ENCODE measurements around the gene ZC3HAV1L. TPM values are rescaled to one million over a fixed set of nuclear protein-coding genes. Genes with fewer than 3 reads are reported as not detected.

ZC3HAV1L gene
- polyA plus RNA-seq, 2 of the 4 experiments (the other 2 are of a cell fraction) = 8.8 to 15.6 TPM

GRCh38 chr7:139016931-139017511 is 18.8 kb downstream of the ZC3HAV1L start:
- H3K4me3 ChIP-seq = no peak overlapping the region

GRCh38 chr7:139011373-139011772 is 24.5 kb downstream of the ZC3HAV1L start:
- ATAC-seq (no peak), DNase-seq (ENCODE audit: low read depth in 1 of 2, low spot score in 1 of 2) (no peak), FAIRE-seq (no peak)
- WGBS (ENCODE audit: missing lambda C conversion rate) = 75% methylated on average over 3 of the region's 3 CpGs
- H3K4me1 ChIP-seq = no peaks in the 10 kb centered on the region
- no peak overlapping the region for H3K27ac ChIP-seq
- CTCF ChIA-PET = interaction anchor here (0.6 to 1.3 kb wide), 3 partner anchors 54 to 125 kb away, joined by 3 to 6 read pairs (median 4); no protein-coding TSS in a partner anchor
- peaks cover 6% of the 10 kb centered on the region; the same call in 1 of the 3 replicates for H3K9me3 ChIP-seq
- H3K4me2 ChIP-seq = no peak overlapping the region
- POLR2A ChIA-PET = interaction anchor here (0.7 kb wide), 1 partner anchor 288 kb away, joined by 10 read pairs; no protein-coding TSS in a partner anchor
- TF ChIP-seq EHF (CRISPR knock-in tag; IDR thresholded peaks at IDR 0.05) (no peak), MYC (IDR thresholded peaks at IDR 0.05; ENCODE audit: borderline replicate concordance, low read length) (no peak), NR3C1 (IDR thresholded peaks at IDR 0.05) (no peak), HOXB13 (CRISPR knock-in tag; IDR thresholded peaks at IDR 0.05; ENCODE audit: low read depth) (no peak), JUNB (IDR thresholded peaks at IDR 0.05) (no peak), POLR2AphosphoS2 (conservative IDR thresholded peaks at IDR 0.05; ENCODE audit: low read length) (no peak), RAD21 (conservative IDR thresholded peaks at IDR 0.05 in 1 of 2, IDR thresholded peaks at IDR 0.05 in 1 of 2) (no peak), MAFK (IDR thresholded peaks at IDR 0.05; ENCODE audit: partially characterized antibody) (no peak), RCOR1 (IDR thresholded peaks at IDR 0.05; ENCODE audit: low read depth, low read length) (no peak), KDM5A (IDR thresholded peaks at IDR 0.05) (no peak)
- no peak overlapping the region for H3K4me3 ChIP-seq

More at GRCh38 chr7:139016931-139017511, 18.8 kb downstream of the ZC3HAV1L start:
- ATAC-seq = peak; percentile 97
- H3K4me2 ChIP-seq = peak overlapping the region; percentile 10; the same call in 1 of the 3 replicates
- FAIRE-seq = peak; percentile 92
- H3K4me1 ChIP-seq = no peaks in the 10 kb centered on the region
- TF ChIP-seq SMC3 (IDR thresholded peaks at IDR 0.05) (peak; percentile 76), EHMT2 (IDR thresholded peaks at IDR 0.05; ENCODE audit: low read depth) (no peak), HMGXB4 (CRISPR knock-in tag; IDR thresholded peaks at IDR 0.05; ENCODE audit: borderline replicate concordance) (no peak), RAD21 (conservative IDR thresholded peaks at IDR 0.05 in 1 of 2, IDR thresholded peaks at IDR 0.05 in 1 of 2) (peak; percentile 74 to 79), MAX (IDR thresholded peaks at IDR 0.05) (no peak), CEBPB (IDR thresholded peaks at IDR 0.05) (0 out of 4 replicates have a peak, but pooled peaks of 1 of the 2 experiments have one; percentile 8)
- TF ChIP-seq, protein P1, sequence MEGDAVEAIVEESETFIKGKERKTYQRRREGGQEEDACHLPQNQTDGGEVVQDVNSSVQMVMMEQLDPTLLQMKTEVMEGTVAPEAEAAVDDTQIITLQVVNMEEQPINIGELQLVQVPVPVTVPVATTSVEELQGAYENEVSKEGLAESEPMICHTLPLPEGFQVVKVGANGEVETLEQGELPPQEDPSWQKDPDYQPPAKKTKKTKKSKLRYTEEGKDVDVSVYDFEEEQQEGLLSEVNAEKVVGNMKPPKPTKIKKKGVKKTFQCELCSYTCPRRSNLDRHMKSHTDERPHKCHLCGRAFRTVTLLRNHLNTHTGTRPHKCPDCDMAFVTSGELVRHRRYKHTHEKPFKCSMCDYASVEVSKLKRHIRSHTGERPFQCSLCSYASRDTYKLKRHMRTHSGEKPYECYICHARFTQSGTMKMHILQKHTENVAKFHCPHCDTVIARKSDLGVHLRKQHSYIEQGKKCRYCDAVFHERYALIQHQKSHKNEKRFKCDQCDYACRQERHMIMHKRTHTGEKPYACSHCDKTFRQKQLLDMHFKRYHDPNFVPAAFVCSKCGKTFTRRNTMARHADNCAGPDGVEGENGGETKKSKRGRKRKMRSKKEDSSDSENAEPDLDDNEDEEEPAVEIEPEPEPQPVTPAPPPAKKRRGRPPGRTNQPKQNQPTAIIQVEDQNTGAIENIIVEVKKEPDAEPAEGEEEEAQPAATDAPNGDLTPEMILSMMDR (IDR thresholded peaks at IDR 0.05) = peak; percentile 78
- POLR2A ChIA-PET = interaction anchor here (0.7 to 1.4 kb wide), 2 partner anchors 31 to 126 kb away, joined by 3 read pairs; no protein-coding TSS in a partner anchor
- H3K27ac ChIP-seq = no peak overlapping the region
- peak; percentile 80 to 95 for DNase-seq (ENCODE audit: low read depth in 1 of 2, low spot score in 1 of 2)
- CTCF ChIA-PET = interaction anchor here (0.5 to 4.5 kb wide), 39 partner anchors 9 to 420 kb away, joined by 3 to 53 read pairs (median 4); no protein-coding TSS in a partner anchor
- 22% methylated on average over 7 of the region's 7 CpGs for WGBS (ENCODE audit: missing lambda C conversion rate)
- no peaks in the 10 kb centered on the region for H3K9me3 ChIP-seq

- Histone ChIP-seq H3K4me1 (no peaks in the 10 kb centered on the region), H3K4me3 (no peak overlapping the region), H3K9me3 (peaks cover under 1% of the 10 kb centered on the region; the same call in 1 of the 3 replicates), H3K4me2 (no peak overlapping the region), H3K27ac (no peak overlapping the region)
- ATAC-seq (no peak), FAIRE-seq (no peak), DNase-seq (ENCODE audit: low read depth in 1 of 2, low spot score in 1 of 2) (no peak)
- POLR2A ChIA-PET = no interaction called here
- CTCF ChIA-PET = interaction anchor here (1.3 kb wide), 1 partner anchor 13 kb away, joined by 7 read pairs; no protein-coding TSS in a partner anchor
- TF ChIP-seq ZSCAN20 (CRISPR knock-in tag; IDR thresholded peaks at IDR 0.05) = no peak
- no peak for TF ChIP-seq MAX (IDR thresholded peaks at IDR 0.05)
- no peak for TF ChIP-seq MAFK (IDR thresholded peaks at IDR 0.05; ENCODE audit: partially characterized antibody)
- TF ChIP-seq GATA3 (IDR thresholded peaks at IDR 0.05; ENCODE audit: borderline replicate concordance) = no peak
Measured at GRCh38 chr7:139004321-139005090, 31.3 kb downstream of the ZC3HAV1L start.
